ENCODE results near the gene ZNF695.
"Not testable (repeated sequence)": the region's sequence is repeated elsewhere in the genome, so short reads cannot be mapped to it uniquely, and the experiment has no call there.

ZNF695 gene

GRCh38 chr1:247007511-247008405 lies at the start of gene ZNF695:
TSS of gene ZNF695 (minus strand) at chr1:247008057. CDS start at chr1:247007908, 149 bp downstream.
- FAIRE-seq: peak; percentile 98

GRCh38 chr1:247056071-247056470 lies 48.2 kb upstream of the ZNF695 start:
- no peak for FAIRE-seq

GRCh38 chr1:247054992-247055415 lies 47.1 kb upstream of the ZNF695 start:
- FAIRE-seq: no peak

GRCh38 chr1:247047702-247048101 lies 39.8 kb upstream of the ZNF695 start:
- no peak for FAIRE-seq

- no peak for FAIRE-seq
Measured at GRCh38 chr1:247047260-247047659, 39.4 kb upstream of the ZNF695 start.

GRCh38 chr1:247043406-247043805 lies 35.5 kb upstream of the ZNF695 start:
- FAIRE-seq: no peak

GRCh38 chr1:247037511-247038320 lies 29.9 kb upstream of the ZNF695 start:
- FAIRE-seq: no peak

- not testable (repeated sequence) for FAIRE-seq
Measured at GRCh38 chr1:247032306-247032705, 24.4 kb upstream of the ZNF695 start.

GRCh38 chr1:247024658-247025057 lies 16.8 kb upstream of the ZNF695 start:
- FAIRE-seq: not testable (repeated sequence)

GRCh38 chr1:247013391-247013790 lies 5.5 kb upstream of the ZNF695 start:
- FAIRE-seq: no peak

GRCh38 chr1:247008406-247008799 lies 546 bp upstream of the ZNF695 start:
- no peak for FAIRE-seq

GRCh38 chr1:247004081-247004480 lies 3.8 kb downstream of the ZNF695 start:
- peak; percentile 53 for FAIRE-seq

GRCh38 chr1:246989901-246990300 lies 18.0 kb downstream of the ZNF695 start:
- no peak for FAIRE-seq

GRCh38 chr1:246988316-246988715 lies 19.5 kb downstream of the ZNF695 start:
- FAIRE-seq: no peak

- peak; percentile 31 for FAIRE-seq
Measured at GRCh38 chr1:246987083-246987690, 20.7 kb downstream of the ZNF695 start.

- no peak for FAIRE-seq
Measured at GRCh38 chr1:246978785-246979184, 29.1 kb downstream of the ZNF695 start.

GRCh38 chr1:246978281-246978680 lies 29.6 kb downstream of the ZNF695 start:
- peak; percentile 39 for FAIRE-seq

GRCh38 chr1:246971969-246972368 lies 35.9 kb downstream of the ZNF695 start:
- no peak for FAIRE-seq

- peak; percentile 41 for FAIRE-seq
Measured at GRCh38 chr1:246971090-246971721, 36.7 kb downstream of the ZNF695 start.

- FAIRE-seq: no peak
Measured at GRCh38 chr1:246969621-246970020, 38.2 kb downstream of the ZNF695 start.

GRCh38 chr1:246966502-246966901 lies 41.4 kb downstream of the ZNF695 start:
- no peak for FAIRE-seq

- FAIRE-seq: no peak
Measured at GRCh38 chr1:246959944-246960693, 47.7 kb downstream of the ZNF695 start.
